Prostate gland (tissue), 2 donors: ENCODE measurements around the gene PRDM16. TPM values are rescaled to one million over a fixed set of nuclear protein-coding genes. Genes with fewer than 3 reads are reported as not detected.

Experiments used
- DNase-seq: peaks from one replicate; pipeline ENCODE4 v3.0.0-alpha.2; 2019; ENCODE audit warnings: low spot score
- H3K27ac ChIP-seq, 2 donors: fragments of 200-600 bp; sonication (generic); 2 replicates each; pipeline ENCODE4 v1.5.1; 2017 to 2019
- H3K27me3 ChIP-seq: fragments of 200-600 bp; sonication (generic); replicated peaks from 2 replicates; pipeline ENCODE4 v1.5.1; 2019; ENCODE audit not compliant: insufficient read depth
- H3K36me3 ChIP-seq, 2 donors: fragments of 200-600 bp; sonication (generic); 1 replicate in 1 of 2; 2 replicates in 1 of 2; pipeline versions ENCODE4 v1.5.1 to v1.8.1; 2017 to 2019
- H3K4me1 ChIP-seq: fragments of 200-600 bp; sonication (generic); replicated peaks from 2 replicates; pipeline ENCODE4 v1.5.1; 2019
- H3K4me3 ChIP-seq, 2 donors: fragments of 200-600 bp; sonication (generic); 2 replicates each; pipeline ENCODE4 v1.5.1; 2017 to 2019
- H3K9me3 ChIP-seq: fragments of 200-600 bp; sonication (generic); 2 replicates; pipeline ENCODE4 v1.5.1; 2017
- POLR2A ChIP-seq: fragments of 450-650 bp; IDR thresholded peaks from one replicate; pipeline ENCODE4 v1.6.1; 2016; ENCODE audit warnings: antibody characterized with exemption, mild to moderate bottlenecking
- POLR2AphosphoS5 ChIP-seq: sonication (generic); formaldehyde crosslinking; IDR thresholded peaks from one replicate; pipeline ENCODE4 v1.6.1; 2017; ENCODE audit warnings: antibody characterized with exemption
- WGBS: methylation state at CpG from one replicate; pipeline ENCODE4 v1.1.5; 2018; 5-methylcytosine and 5-hydroxymethylcytosine counted together
- intact Hi-C: fragments of 100-400 bp; cut with DNase I; formaldehyde crosslinking; loops from one replicate; pipeline ENCODE4 v1.14.2; 2022
- total RNA-seq, 2 donors: library from RNA; depleted of rRNA; stranded (reverse); fragments of >200 nt; gene quantifications; one replicate each; pipeline ENCODE4 v1.1.0, GENCODE V29; 2016
- TF ChIP-seq, protein P1 (sequence below), 4 experiments: fragments of 200-600 bp in 2 of 4; fragments of 450-650 bp in 2 of 4; sonication (generic) in 2 of 4; IDR thresholded peaks; 1 replicate in 3 of 4; 2 replicates in 1 of 4; pipeline ENCODE4 v1.5.1; 2016 to 2019; ENCODE audit warnings: antibody characterized with exemption in 4 of 4, mild to moderate bottlenecking in 2 of 4, moderate library complexity in 2 of 4

The PRDM16 gene
- total RNA-seq, 2 donors from 2014 or later: 0.23 to 6.5 TPM

GRCh38 chr1:3276341-3276800 is 207.4 kb downstream of the PRDM16 start:
- TF ChIP-seq POLR2A: no peak
- TF ChIP-seq POLR2AphosphoS5: no peak
- TF ChIP-seq, protein P1, sequence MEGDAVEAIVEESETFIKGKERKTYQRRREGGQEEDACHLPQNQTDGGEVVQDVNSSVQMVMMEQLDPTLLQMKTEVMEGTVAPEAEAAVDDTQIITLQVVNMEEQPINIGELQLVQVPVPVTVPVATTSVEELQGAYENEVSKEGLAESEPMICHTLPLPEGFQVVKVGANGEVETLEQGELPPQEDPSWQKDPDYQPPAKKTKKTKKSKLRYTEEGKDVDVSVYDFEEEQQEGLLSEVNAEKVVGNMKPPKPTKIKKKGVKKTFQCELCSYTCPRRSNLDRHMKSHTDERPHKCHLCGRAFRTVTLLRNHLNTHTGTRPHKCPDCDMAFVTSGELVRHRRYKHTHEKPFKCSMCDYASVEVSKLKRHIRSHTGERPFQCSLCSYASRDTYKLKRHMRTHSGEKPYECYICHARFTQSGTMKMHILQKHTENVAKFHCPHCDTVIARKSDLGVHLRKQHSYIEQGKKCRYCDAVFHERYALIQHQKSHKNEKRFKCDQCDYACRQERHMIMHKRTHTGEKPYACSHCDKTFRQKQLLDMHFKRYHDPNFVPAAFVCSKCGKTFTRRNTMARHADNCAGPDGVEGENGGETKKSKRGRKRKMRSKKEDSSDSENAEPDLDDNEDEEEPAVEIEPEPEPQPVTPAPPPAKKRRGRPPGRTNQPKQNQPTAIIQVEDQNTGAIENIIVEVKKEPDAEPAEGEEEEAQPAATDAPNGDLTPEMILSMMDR (IDR thresholded peaks at IDR 0.05): no peak
- peaks cover 4% of the 10 kb centered on the region for H3K27me3 ChIP-seq
- 84% methylated on average over 19 of the region's 22 CpGs for WGBS
- intact Hi-C loops: no loop called here
- no peaks in the 10 kb centered on the region for H3K9me3 ChIP-seq
- DNase-seq: no peak
- H3K36me3 ChIP-seq: no peaks in the 10 kb centered on the region
- no peaks in the 10 kb centered on the region for H3K4me1 ChIP-seq
- no peak overlapping the region for H3K4me3 ChIP-seq
- no peak overlapping the region for H3K27ac ChIP-seq

GRCh38 chr1:3277011-3277471 is 208.0 kb downstream of the PRDM16 start:
- no peak for DNase-seq
- H3K9me3 ChIP-seq: no peaks in the 10 kb centered on the region
- H3K4me1 ChIP-seq: no peaks in the 10 kb centered on the region
- no peaks in the 10 kb centered on the region for H3K36me3 ChIP-seq
- intact Hi-C loops: no loop called here
- TF ChIP-seq, protein P1 (IDR thresholded peaks at IDR 0.05): no peak
- TF ChIP-seq POLR2AphosphoS5 (no peak), POLR2A (no peak)
- no peak overlapping the region for H3K27ac ChIP-seq
- no peaks in the 10 kb centered on the region for H3K27me3 ChIP-seq
- WGBS: 85% methylated on average over 14 of the region's 15 CpGs
- no peak overlapping the region for H3K4me3 ChIP-seq

GRCh38 chr1:3277623-3278022 is 208.6 kb downstream of the PRDM16 start:
- H3K4me3 ChIP-seq: no peak overlapping the region
- TF ChIP-seq, protein P1 (IDR thresholded peaks at IDR 0.05): no peak
- no peak for DNase-seq
- H3K27ac ChIP-seq: no peak overlapping the region
- no peaks in the 10 kb centered on the region for H3K4me1 ChIP-seq
- no peaks in the 10 kb centered on the region for H3K27me3 ChIP-seq
- no peaks in the 10 kb centered on the region for H3K9me3 ChIP-seq
- WGBS: 92% methylated on average over 19 of the region's 19 CpGs
- intact Hi-C loops: no loop called here
- no peaks in the 10 kb centered on the region for H3K36me3 ChIP-seq

DNA sequence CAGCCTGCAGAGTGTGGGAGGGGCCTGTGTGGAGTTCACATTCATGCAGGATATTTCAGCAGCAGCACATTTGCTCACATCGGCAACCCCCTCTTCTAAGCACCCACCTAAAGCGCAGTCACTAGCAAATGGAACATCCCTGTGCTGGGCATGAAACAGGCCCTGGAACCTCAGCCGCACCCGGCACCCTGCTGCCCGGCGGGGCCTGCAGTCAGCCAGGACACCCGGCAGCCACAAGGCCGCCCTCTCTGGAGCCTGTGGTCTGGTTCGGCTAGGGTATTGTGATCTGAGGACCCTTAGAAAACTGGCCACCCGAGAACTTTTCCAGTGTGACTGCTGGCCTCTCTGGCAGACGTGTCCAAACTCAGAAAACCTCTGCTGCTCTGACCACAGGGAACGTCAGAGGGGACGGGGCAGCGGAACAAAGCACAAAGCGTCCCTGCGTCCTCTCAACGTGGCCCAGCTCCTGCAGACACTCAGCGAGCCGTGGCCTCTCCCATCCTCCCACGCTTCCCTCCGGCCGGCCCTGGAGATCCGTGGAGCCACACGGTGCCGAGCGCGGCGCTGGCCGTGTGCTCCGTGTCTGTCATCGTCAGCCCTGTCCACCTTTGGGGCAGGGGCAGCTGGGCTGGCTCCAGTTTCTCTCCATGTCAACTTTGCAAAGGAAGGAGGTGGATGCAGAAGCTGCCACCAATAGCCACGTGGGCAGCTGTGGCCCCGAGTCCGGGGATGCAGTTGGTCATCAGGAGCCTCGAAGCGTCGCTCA is 209.6 kb downstream of the PRDM16 start:
- H3K4me3 ChIP-seq: no peak overlapping the region
- 95% methylated on average over 37 of the region's 37 CpGs for WGBS
- no peaks in the 10 kb centered on the region for H3K36me3 ChIP-seq
- no peak for DNase-seq
- no peaks in the 10 kb centered on the region for H3K27me3 ChIP-seq
- no peak overlapping the region for H3K27ac ChIP-seq
- no peaks in the 10 kb centered on the region for H3K9me3 ChIP-seq
- no peaks in the 10 kb centered on the region for H3K4me1 ChIP-seq
- intact Hi-C loops: no loop called here
- TF ChIP-seq, protein P1 (IDR thresholded peaks at IDR 0.05): no peak
- no peak for TF ChIP-seq POLR2A
- no peak for TF ChIP-seq POLR2AphosphoS5

DNA sequence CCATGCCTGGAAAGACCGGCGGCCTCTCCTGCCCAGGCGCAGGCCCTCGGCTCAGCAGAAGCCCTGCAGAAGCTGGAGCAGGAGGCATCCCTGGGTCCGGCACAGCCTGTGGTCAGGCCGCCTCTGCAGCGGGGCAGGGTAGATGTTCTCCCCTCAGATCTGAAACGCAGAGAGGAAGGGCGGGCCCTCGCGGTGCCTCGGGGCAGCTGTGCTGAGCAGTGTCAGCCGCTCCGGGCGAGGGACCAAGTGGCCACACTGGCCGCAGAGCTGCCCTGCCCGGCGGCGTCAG is 210.1 kb downstream of the PRDM16 start:
- WGBS: 84% methylated on average over 19 of the region's 19 CpGs
- intact Hi-C loops: no loop called here
- H3K4me1 ChIP-seq: no peaks in the 10 kb centered on the region
- no peak overlapping the region for H3K27ac ChIP-seq
- no peaks in the 10 kb centered on the region for H3K9me3 ChIP-seq
- no peak for DNase-seq
- H3K27me3 ChIP-seq: peaks cover 3% of the 10 kb centered on the region
- H3K36me3 ChIP-seq: no peaks in the 10 kb centered on the region
- TF ChIP-seq POLR2A (no peak), POLR2AphosphoS5 (no peak)
- TF ChIP-seq, protein P1 (IDR thresholded peaks at IDR 0.05): no peak
- no peak overlapping the region for H3K4me3 ChIP-seq
